H1 (cell line): ENCODE data around the gene GDPD4. TPM values are rescaled to one million over a fixed set of nuclear protein-coding genes. Genes with fewer than 3 reads are reported as not detected.

Experiments
- POU5F1 ChIP-seq: IDR thresholded peaks from 2 replicates; pipeline ENCODE4 v1.6.1; 2011; ENCODE audit warnings: low read depth, mild to moderate bottlenecking, low read length, moderate library complexity
- polyA plus RNA-seq, 7 experiments: library from polyadenylated mRNA; depleted of rRNA in 3 of 7; stranded (reverse) in 5 of 7; unstranded in 2 of 7; fragments of >200 nt in 5 of 7; fragments of 200-250 nt in 2 of 7; gene quantifications; 1 replicate in 5 of 7; 2 replicates in 1 of 7; 4 replicates in 1 of 7; pipeline versions ENCODE4 v1.2.1 to v1.2.3, GENCODE V29; 2011 to 2013; ENCODE audit warnings: missing spikeins in 2 of 7, mixed read lengths in 2 of 7
- total RNA-seq: library from RNA; stranded (reverse); fragmentation: NEBNext Ultra II Directional; extraction: Animal tissue kit (Norgen Biotek cat#: 25700); gene quantifications from 2 replicates; pipeline ENCODE4 v1.2.1, GENCODE V29; 2021

The GDPD4 gene
- total and polyA plus RNA-seq, 2 of the 8 experiments (the other 6 are each of a cell fraction or from before 2014, with no cell fraction given): not detected

DNA sequence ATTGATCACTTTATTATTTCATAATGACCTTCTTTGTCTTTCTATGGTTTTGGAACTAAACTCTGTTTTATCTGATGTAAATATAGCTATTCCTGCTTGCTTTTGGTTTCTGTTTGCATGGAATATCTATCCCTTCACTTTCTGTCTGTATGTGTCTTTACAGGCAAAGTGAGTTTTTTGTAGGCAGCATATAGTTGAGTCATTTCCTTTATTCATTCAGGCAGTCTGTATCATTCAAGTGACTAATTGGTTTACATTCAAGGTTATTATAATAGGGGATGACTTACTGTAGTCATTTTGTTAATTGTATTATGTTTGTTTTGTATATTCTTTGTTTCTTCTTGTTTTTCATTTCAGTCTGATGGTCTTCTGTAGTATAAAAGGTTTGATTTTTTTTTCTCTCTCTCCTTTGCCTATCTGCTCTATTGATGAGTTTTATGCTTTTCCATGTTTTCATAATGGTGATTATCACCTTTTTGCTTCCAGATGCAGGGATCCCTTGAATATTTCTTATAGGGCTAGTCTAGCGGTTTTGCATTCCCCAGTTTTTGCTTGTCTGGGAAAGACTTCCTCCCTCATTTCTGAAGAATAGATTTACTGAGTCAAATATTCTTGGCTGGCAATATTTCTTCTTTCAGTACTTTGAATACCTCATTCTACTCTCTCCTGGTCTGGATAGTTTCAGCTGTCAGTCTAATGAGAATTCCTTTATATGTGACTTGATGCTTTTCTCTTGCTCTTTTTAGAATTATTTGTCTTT lies 50.4 kb downstream of the GDPD4 start (continued):
- TF ChIP-seq POU5F1: no peak
